Subcutaneous adipose tissue (tissue), 4 donors: Measurements from ENCODE around the gene C1orf174. TPM values are rescaled to one million over a fixed set of nuclear protein-coding genes. Genes with fewer than 3 reads are reported as not detected.

Experiments
- CTCF ChIP-seq: fragments of 450-650 bp; IDR thresholded peaks from one replicate; pipeline ENCODE4 v1.5.1; 2016; ENCODE audit warnings: low read depth, mild to moderate bottlenecking, control low read depth, antibody characterized with exemption, moderate library complexity
- total RNA-seq, 4 donors: library from RNA; depleted of rRNA; stranded (reverse); fragments of >200 nt; gene quantifications; one replicate each; pipeline ENCODE4 v1.1.0, GENCODE V29; 2016

C1orf174 gene
- total RNA-seq, 4 donors from 2014 or later = 17.0 to 21.4 (median 18.0) TPM

GRCh38 chr1:3924825-3925220 is 24.8 kb upstream of the C1orf174 start:
- no peak for TF ChIP-seq CTCF

GRCh38 chr1:3924186-3924824 is 24.2 kb upstream of the C1orf174 start:
- TF ChIP-seq CTCF = no peak

GRCh38 chr1:3923378-3924185 is 23.5 kb upstream of the C1orf174 start:
- TF ChIP-seq CTCF = no peak

GRCh38 chr1:3922851-3923250 is 22.8 kb upstream of the C1orf174 start:
- TF ChIP-seq CTCF = no peak

GRCh38 chr1:3922201-3922725 is 22.2 kb upstream of the C1orf174 start:
- no peak for TF ChIP-seq CTCF

- no peak for TF ChIP-seq CTCF
Measured at GRCh38 chr1:3921765-3922164, 21.7 kb upstream of the C1orf174 start.

- no peak for TF ChIP-seq CTCF
Measured at GRCh38 chr1:3919706-3920105, 19.6 kb upstream of the C1orf174 start.
